GM18861 (cell line): Measurements from ENCODE around the gene RASGRF1.
"Not testable (repeated sequence)": the region's sequence is repeated elsewhere in the genome, so short reads cannot be mapped to it uniquely, and the experiment has no call there.

Source experiments
- ATAC-seq: cut with Tn5 transposase; IDR thresholded peaks from one replicate; pipeline ENCODE4 v1.9.1; 2021; ENCODE audit not compliant: unreplicated experiment

The RASGRF1 gene

DNA sequence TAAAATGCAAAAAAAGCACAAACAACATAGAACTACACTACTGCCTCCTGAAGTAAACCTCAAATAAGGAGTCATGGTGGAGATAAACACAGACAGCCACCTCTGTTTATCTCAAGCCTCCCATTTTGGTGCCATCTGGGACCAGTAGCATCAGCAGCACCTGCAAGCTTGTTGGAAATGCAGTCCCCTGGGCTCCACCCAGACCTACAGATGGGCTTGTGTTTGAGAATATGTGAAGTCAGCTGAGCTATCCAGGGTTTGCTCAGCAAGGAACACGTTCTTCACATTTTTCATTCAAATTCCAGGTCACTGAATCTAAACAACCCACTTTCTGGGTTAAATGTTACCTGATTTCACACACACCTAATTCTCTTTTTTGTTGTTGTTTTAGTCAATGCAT, 45.5 kb downstream of the RASGRF1 start:
- ATAC-seq: no peak

DNA sequence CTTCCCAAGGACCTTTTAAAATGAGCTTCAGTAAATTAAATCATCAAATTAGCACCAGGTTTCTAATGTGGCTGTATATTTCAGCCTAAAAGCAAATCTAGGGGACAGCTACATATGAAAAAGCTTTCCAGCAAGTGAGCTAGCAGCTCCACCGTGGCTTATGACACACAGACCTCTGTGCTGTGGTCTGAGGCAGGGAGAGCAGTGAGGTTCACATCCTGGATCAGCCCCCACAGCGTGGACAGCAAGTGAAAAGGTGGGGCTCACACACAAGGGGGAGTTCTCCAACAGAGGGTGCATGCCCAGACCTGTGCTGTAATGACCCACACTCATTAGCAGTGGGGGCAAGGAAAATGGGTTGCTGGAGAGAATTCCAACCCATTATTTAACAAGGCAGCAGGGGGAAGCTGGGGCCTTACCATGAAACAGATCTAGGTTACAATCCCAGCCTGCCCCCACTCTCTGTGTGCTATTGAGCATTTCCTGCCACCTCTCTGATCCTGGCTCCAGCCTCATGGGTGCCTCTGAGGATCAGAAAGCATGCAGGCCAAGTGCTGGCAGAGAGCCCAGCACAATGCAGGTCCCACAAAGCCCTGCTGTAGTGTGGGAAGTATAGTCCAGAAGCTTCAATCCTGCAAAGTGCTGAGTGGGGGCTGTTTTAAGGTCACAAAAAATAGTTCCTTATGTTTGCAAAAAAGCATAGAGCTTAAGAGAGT, 48.2 kb downstream of the RASGRF1 start:
- ATAC-seq: no peak

DNA sequence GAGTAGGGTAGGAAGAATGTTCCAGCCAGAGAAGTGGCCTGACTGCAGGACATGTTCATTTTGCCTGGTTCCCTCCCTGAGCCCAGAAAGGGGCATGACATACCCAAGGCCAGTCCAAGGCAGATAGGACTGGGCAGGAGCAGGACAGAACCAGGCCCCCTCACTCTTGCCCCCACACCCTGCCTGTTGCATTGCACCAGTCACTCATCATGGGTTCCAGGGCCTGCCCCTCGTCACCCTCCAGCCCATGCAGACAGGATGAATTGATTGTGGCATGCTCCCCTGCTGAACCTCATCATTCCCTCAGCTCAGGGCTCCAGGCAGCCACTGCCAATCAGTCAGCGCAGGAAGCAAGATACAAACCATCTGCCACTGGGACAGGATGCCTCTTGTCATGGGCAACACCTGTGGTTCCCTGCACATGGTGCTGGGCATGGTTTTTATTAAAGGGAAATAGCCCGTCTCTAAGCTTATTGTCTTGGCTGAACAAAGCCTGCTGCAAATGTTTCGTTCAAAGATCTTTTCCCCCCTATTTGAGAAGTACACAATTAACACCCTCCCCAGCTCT, 48.9 kb downstream of the RASGRF1 start:
- ATAC-seq: no peak

DNA sequence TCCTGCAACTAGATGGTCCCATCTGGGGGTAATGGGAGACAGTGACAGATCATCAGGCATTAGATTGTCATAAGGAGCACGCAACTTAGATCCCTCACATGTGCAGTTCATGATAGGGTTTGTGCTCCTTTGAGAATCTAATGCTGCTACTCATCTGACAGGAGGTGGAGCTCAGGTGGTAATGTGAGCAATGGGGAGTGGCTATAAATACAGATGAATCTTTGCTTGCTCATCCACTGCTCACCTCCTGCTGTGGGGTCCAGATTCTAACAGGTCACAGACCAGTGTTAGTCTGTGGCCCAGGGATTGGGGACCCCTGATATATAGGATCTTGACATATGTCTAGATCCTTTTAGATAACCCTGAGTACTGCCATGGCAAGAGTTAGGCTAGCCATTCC, 52.7 kb downstream of the RASGRF1 start:
- ATAC-seq: no peak

DNA sequence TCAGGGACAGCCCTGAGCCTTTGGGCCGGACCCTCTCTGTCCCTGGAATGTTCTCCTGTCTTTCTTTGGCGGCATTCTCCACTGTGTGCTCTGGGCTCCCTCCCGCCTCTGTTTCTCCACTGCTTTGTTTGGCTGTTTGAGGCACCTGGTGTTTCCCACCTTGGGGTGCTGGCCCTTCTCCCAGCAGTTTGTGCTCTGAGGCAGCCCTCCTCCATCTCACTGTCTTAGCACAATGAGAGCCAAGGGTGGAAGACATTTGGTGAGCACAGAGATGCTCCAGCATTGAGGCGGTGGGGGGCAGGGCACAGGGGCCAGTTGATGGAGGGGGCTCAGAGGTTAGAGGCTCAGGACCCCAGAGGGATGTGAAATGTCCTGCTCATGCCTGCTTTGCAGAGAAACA, 54.3 kb downstream of the RASGRF1 start:
- no peak for ATAC-seq

DNA sequence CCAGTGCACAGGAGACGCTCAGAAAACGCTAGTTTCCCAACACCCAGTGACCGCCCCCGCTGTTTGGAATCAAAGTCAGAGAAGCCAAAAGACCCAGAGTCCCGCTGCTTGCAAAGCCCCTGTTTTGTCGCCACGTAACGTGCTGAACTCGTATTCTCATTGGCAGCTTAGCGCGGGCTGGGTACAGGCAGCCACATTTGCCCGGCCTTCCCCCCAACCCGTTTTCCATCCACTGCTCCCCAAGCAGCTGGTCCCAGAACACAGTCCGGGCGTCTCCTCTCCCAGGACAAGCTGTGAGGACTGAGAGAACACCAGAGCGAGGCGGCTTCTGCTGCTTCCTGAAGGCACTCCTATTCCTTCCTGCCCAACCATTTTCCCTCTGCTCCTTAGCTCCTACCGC, 54.8 kb downstream of the RASGRF1 start:
- ATAC-seq: no peak

DNA sequence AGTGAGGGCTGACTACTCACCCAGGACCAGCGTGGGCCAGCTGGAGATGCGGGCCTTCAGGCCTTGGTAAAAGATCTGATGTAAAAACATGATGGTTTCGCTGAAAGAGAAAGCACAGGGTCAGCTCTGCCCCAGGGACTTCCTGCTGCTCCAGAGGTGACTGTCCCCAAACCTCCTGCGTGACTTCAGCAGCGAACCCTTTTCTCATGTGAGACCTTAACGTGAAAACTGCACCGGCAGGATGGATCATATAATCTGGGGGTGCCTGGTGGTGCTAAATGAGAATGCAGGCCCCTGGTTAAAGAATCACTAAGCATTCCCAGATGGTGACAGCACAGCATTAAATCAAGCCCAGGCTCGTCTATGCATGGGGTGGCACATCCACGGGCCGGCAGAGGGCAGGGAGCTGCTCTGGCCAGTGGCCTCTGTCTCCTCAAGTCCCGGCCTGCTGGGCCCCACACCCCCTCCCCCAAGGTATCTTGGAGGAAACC, 55.4 kb downstream of the RASGRF1 start:
- no peak for ATAC-seq

DNA sequence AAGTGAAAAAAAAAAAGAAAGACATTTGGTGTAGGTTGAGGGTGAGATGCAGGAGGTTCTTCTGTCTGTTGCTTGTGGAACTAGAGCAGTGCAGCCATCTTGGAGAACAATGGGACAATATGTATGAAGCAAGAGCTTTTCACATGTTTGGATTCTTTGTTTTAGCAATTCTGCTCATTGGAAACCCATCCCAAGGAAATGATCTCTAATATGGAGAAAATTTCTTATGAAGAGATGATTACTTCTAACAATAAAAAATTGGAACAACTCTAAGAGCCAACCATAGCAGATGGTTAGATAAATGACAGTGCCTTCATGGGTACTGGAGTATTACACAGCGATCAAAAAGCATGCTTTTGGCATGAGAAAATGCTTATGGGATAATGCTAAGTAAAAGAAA, 56.3 kb downstream of the RASGRF1 start:
- ATAC-seq: no peak

DNA sequence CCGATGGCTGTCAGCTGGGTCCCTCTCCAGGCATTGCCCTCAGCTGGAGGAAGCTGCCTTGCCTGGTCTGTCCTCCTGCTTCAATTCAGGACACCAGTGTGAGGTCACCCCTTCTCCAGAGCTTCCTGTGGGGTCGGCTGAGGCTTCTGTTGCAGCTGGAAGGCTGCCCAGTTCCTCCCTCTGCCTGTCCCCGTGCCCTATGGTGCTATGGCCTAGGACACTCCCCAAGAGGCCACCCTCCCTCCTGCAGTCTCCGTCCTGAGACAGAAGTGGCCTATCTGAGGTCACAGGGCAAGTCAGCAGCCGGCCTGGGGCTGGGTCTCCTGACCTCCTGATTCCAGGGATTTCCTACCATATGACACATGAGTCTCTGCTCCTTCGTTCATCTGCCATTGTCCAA, 57.9 kb downstream of the RASGRF1 start:
- no peak for ATAC-seq

DNA sequence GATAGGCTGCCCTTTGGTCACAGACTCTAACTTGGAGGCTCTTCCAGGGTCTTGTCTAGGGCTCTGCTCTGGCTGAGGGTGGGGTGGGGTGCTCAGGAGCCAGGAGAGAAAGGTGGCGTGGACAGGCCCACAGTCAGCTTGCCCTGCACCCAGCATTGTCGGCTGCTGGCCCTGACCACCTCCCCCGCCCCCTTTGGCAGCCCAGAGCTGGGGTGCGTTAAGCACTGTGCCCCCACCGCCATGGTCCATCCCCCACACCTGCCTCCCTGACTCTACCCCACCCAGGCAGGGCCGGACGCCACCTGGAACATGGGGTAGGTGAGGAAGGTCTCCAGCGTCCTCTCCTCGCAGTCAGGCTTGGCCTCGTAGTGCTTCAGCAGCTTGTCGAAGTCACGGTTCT, 58.8 kb downstream of the RASGRF1 start:
- no peak for ATAC-seq

DNA sequence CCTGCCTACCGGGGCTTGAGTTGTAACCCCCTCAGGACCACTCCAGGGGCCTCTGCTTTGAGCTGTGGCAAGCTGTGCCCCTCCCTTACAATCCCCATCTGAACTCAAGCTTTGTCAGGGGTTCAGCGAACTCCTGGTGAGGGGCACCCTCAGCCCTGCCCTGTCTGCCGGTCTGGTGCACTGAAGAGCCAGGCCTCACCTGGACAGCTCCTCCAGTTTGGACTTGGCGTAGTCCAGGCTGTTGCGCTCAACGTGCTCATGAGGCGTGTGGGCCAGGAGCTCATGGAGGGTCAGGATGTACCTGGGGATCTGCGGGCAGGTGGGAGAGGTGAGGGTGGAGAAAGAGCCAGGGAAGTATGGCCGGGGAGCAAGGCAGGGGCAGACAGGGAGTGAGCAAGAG, 59.4 kb downstream of the RASGRF1 start:
- no peak for ATAC-seq

DNA sequence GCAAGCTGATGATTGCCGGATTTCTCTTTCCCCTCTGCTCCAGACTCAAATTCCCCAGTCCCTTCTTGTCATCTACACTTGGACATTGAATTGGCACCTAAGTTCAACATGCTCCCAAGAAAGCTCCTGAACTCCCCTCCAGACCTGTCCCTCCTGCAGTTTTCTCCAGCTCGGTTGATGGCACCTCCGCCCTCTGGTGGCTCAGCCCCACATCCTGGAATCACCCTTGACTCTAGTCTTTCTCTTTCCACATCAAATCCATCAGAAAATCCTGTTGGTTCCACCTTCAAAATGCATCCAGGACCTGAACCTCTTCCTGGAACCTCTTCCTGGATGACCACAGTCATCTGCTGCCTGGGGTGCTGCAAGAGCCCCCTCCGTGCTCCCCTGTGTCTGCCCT, 60.1 kb downstream of the RASGRF1 start:
- ATAC-seq: no peak

DNA sequence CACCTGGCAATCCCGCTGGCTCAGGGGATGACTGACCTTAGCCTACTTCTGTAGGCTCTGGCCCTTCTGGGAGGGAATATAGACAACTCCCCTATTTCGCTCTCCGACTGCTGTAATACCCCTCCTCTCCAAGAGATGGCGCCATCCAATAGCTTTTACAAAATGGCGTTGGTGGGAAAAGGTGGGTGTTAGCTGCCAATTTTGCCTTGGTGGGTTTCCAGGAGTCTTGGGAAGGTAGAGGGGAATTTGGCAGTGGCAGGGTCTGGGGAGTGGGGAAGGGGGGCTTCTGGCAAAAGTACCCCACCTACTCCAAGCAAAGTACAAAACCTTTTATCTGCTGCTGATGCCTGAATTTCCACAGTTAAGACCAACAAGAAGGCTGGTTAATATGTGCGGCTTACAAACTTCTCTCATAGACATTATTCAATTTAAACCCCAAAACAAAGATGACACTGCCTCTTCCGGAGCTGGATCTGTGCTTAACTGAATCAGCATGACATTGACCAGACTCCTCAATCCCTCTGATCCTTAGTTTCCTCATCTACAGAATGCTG, 62.1 kb downstream of the RASGRF1 start:
- no peak for ATAC-seq

DNA sequence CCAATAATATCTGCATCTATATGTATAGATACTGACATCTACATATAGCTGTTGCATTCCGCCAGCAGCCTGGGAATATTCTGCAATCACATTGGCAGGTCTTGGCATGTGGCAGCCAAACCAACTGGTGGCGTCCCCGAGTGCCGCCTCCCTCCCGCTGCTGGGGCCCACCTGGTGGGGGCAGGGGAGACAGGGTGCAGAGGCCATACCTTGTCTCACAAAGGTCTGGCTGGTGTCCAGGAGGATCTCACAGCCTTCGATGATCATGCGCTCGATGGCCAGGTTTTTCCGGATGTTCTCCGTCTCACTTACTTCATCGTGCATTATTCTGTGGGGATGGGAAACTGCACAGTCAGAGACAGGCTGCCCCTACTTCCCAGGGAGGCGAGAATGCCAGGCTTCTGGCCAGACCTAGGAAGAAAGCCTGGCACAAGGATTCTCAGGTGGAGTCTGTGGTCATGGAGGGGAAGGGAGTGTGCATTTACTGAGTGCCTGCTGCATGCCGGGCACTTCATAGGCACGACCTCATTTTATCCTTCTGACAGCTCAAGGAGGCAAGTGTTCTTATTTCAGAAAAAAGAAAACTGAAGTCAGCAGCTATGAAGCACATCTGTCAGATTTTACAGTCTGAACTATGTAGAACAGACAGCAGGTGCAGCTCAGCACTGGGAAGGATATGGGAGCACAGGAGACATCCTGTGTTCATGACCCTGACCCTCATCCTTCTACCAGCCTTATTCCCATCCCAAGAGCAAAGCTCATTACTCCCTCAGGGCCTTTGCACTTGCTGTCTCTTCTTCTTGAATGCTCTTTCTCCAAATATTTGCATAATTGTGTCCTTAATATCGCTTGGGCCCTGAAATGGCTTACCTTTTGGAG, 62.8 kb downstream of the RASGRF1 start:
- ATAC-seq: no peak

DNA sequence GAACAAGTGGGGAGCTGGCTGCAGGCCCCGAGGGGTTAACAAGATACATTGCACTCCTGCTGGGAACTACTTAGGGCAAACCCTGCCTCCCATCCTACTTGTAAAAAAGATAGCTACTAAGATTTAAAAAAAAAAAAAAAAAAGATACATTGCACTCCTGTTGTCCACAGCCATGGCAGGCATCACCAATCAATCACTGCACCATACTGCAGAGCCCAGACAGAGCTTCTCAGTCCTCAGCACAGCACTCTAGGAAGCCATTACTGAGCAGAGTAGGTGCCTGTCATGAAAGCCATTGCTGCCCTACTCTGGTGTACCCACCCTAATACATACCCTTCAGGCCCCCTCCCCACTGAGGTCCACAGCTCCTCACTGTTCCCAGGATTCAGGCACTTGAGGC, 64.8 kb downstream of the RASGRF1 start:
- ATAC-seq: no peak

DNA sequence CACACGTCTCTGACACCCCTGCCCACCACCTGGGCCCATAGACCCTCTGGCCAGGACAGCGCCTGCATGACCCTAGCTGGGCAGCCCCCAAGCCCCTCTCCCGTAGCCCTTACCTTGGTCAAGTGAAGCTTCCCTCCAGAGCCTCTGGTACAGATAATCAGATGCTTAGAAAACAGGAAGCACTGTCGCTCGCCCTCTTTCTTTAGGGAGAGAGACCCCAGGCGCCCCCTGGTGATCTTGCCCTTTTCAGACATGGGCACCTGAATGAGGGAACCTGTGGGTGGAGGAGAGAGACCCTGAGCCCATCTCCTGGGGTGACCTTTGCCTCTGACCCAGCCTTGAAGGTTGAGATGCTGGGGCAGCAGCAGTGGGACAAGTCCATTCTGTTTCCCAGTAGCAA, 65.4 kb downstream of the RASGRF1 start:
- no peak for ATAC-seq

DNA sequence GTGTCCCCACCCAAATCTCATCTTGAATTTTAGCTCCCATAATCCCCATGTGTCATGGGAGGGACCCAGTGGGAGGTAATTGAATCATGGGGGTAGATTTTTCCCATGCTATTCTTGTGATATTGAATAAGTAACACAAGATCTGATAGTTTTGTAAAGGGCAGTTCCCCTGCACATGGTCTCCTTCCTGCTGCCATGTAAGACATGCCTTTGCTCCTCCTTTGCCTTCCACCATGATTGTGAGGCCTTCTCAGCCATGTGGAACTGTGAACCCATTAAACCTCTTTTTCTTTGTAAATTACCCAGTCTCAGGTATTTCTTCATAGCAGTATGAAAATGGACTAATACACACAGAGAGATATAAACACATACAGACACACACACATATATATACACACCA, 66.1 kb downstream of the RASGRF1 start:
- not testable (repeated sequence) for ATAC-seq

DNA sequence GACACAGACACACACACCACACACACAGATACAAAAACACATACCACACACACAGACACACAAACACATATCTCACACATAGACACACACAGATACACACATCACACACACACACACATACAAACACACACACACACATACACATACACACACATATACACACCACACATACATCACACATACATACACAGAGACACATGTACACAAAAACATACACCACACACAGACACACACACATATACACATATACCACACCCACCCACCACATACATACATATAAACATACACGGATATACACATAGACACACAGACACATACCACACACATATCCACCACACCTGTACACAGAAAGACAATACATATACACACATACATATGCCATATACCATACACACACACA, 66.7 kb downstream of the RASGRF1 start:
- no peak for ATAC-seq

DNA sequence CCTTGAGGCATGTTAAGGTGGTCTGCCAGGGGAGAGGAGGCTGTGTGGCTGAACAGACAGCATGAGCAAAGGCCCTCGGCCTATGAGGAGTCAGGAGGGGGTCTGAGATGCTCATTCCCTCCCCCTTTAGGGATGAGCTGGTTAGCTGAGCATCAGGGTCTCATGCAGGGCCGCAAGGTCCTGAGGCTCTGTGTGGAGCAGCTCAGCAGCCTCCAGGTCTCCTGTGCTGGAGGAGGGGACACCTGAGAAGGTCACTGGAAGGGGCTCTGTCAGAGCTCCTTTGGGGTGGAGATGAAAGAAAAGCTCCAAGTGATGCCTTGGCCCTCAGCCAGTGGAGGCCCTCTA, 67.1 kb downstream of the RASGRF1 start:
- no peak for ATAC-seq

DNA sequence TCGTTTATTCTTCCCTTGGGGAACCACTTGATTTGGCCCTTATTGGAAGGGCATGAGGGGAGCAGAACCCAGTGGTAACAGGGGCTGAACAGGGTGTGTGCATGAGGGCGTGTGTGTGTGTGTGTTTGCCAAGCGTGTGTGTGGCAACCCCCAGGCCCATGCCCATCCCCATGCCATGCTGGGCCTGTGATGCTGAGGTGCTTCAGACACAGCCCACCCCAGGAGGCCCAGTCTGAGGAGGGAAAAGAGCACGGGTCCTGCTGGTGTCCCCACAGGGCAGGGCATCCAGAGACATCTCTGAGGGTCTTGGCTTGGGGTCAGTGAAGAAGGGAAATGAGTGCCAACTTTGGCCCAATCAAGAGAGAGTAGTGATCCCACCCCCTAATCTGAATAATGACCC, 71.6 kb downstream of the RASGRF1 start:
- no peak for ATAC-seq

DNA sequence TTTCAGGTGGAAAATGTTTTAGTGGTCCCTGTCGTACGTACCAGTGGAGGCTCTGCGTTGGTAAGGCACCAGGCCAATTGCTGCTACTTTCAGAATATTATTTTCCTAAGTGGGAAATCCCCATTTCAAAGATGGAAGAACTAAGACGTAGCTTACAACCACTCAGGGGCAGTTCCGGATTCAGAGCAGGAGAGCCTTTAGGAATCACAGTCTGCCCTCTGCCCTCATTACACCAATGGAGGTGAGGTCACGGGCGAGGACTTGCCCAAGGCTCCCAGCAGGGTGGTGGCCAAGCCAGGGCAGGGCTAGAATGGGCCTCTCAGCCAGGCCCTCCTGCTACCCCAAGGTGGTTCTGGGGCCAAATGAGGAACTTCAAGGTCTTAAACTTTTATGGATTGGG, 72.6 kb downstream of the RASGRF1 start:
- no peak for ATAC-seq
